Type B pancreatic cell (in vitro differentiated cells): ENCODE data around the gene TXNL1. TPM values are rescaled to one million over a fixed set of nuclear protein-coding genes. Genes with fewer than 3 reads are reported as not detected.

ENCODE experiments used
- DNase-seq: peaks from one replicate; pipeline ENCODE4 v3.0.0; 2021; ENCODE audit warnings: mixed read lengths; ENCODE audit not compliant: unreplicated experiment; ENCODE audit errors: extremely low spot score
- H3K27ac Mint-ChIP-seq: 2 replicates; pipeline ENCODE4 v1.8.0; 2021; ENCODE audit warnings: mild to moderate bottlenecking, mixed read lengths
- H3K27me3 Mint-ChIP-seq: 2 replicates; pipeline ENCODE4 v1.8.0; 2021; ENCODE audit warnings: mixed read lengths
- H3K36me3 Mint-ChIP-seq: 2 replicates; pipeline ENCODE4 v1.8.0; 2021; ENCODE audit warnings: mixed read lengths
- H3K4me1 Mint-ChIP-seq: one replicate; pipeline ENCODE4 v1.8.0; 2021; ENCODE audit warnings: mixed read lengths; ENCODE audit not compliant: unreplicated experiment
- H3K4me3 Mint-ChIP-seq: 2 replicates; pipeline ENCODE4 v1.8.0; 2021; ENCODE audit warnings: mild to moderate bottlenecking, mixed read lengths
- H3K9me3 Mint-ChIP-seq: 2 replicates; pipeline ENCODE4 v1.8.0; 2021; ENCODE audit warnings: mixed read lengths
- total RNA-seq: library from RNA; stranded (reverse); gene quantifications from 2 replicates; pipeline ENCODE4 v1.2.1, GENCODE V29; 2021; ENCODE audit warnings: low replicate concordance
- TF ChIP-seq, protein P1 (sequence below): fragments of 200-600 bp; sonication (generic); conservative IDR thresholded peaks from 2 replicates; pipeline ENCODE4 v1.5.0; 2021; ENCODE audit warnings: antibody characterized with exemption, mild to moderate bottlenecking

Gene TXNL1
- total RNA-seq, 1 donor from 2014 or later = 78.0 TPM

DNA sequence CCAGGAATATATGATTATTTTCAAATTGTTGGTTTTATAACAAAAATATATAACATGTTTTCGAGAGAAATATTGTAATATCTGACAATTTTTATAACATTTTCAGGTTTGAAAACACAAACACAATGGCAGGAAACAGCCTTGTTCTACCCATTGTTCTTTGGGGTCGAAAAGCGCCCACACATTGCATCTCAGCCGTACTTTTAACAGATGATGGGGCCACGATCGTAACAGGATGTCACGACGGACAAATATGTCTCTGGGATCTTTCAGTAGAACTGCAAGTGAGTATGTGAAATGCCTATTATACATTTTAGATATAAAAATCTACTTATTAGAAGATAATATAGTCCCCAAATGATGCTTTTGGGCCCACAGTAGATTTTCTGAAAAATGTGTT lies 34.0 kb upstream of the TXNL1 start:
- Mint-ChIP-seq H3K4me1 (peaks cover 10% of the 10 kb centered on the region), H3K9me3 (no peaks in the 10 kb centered on the region), H3K36me3 (peaks cover 5% of the 10 kb centered on the region), H3K27me3 (no peaks in the 10 kb centered on the region), H3K27ac (no peak overlapping the region), H3K4me3 (no peak overlapping the region)
- no peak for DNase-seq
- TF ChIP-seq, protein P1, sequence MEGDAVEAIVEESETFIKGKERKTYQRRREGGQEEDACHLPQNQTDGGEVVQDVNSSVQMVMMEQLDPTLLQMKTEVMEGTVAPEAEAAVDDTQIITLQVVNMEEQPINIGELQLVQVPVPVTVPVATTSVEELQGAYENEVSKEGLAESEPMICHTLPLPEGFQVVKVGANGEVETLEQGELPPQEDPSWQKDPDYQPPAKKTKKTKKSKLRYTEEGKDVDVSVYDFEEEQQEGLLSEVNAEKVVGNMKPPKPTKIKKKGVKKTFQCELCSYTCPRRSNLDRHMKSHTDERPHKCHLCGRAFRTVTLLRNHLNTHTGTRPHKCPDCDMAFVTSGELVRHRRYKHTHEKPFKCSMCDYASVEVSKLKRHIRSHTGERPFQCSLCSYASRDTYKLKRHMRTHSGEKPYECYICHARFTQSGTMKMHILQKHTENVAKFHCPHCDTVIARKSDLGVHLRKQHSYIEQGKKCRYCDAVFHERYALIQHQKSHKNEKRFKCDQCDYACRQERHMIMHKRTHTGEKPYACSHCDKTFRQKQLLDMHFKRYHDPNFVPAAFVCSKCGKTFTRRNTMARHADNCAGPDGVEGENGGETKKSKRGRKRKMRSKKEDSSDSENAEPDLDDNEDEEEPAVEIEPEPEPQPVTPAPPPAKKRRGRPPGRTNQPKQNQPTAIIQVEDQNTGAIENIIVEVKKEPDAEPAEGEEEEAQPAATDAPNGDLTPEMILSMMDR = no peak

DNA sequence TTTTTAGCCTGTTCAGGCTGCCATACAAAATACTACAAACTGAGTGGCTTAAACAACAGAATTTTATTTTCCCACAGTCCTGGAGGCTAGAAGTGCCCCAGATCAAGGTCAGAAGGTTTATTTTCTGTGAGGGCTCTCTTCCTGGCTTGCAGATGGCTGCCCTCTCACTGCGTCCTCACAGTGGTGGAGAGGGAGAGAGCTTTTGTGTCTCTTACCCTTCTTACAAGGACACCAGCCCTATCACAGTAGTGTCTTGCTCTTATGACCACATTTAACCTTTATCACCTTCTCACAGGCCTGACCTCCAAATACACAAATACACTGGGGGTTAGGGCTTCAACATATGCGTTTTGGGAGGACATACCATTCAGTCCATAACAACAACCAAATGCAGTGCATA lies 24.5 kb upstream of the TXNL1 start:
- Mint-ChIP-seq H3K9me3 (peaks cover 4% of the 10 kb centered on the region), H3K27me3 (no peaks in the 10 kb centered on the region), H3K4me3 (no peak overlapping the region), H3K4me1 (peaks cover 14% of the 10 kb centered on the region), H3K36me3 (no peaks in the 10 kb centered on the region), H3K27ac (no peak overlapping the region)
- no peak for DNase-seq
- TF ChIP-seq, protein P1 = no peak

DNA sequence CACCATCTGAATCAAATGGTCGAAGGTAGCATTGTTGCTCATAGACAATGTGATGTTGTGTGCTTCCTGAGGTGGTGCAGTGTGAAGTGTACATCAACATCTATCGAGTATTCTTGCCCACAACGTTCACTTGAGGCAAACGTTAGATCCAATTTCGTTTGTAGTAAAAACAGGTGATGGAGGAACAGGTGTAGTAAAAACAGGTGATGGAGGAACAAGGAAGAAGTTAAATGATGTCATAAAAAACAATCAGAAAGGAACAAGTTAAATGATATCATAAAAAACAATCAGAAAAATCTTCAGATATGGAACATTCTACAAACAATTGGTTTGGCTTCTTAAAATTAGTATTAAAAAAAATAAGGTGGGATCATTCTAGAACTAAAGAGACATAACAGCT lies 24.1 kb upstream of the TXNL1 start:
- H3K9me3 Mint-ChIP-seq = peaks cover 4% of the 10 kb centered on the region
- H3K27ac Mint-ChIP-seq = no peak overlapping the region
- no peaks in the 10 kb centered on the region for H3K27me3 Mint-ChIP-seq
- no peak for DNase-seq
- H3K4me1 Mint-ChIP-seq = peaks cover 14% of the 10 kb centered on the region
- no peaks in the 10 kb centered on the region for H3K36me3 Mint-ChIP-seq
- no peak overlapping the region for H3K4me3 Mint-ChIP-seq
- TF ChIP-seq, protein P1 = no peak

DNA sequence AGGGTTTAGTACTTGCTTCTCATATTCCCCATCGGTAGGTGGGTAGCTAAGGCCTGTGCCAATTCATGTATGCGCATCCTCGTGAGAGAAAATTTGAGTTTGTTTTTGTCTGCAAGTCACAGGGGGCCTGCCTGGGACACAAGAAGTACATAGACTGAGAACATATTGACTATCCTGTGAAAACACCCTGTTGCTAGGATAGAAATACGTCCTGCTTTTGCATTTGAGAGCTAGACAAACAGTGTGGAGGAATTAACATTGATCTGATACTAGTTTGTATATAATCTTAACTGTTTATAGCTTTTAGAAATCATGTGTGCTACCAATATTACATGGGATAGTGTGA lies 23.6 kb upstream of the TXNL1 start:
- no peaks in the 10 kb centered on the region for H3K36me3 Mint-ChIP-seq
- no peak overlapping the region for H3K27ac Mint-ChIP-seq
- peaks cover 14% of the 10 kb centered on the region for H3K4me1 Mint-ChIP-seq
- no peak overlapping the region for H3K4me3 Mint-ChIP-seq
- no peak for DNase-seq
- H3K9me3 Mint-ChIP-seq = peaks cover 1% of the 10 kb centered on the region
- TF ChIP-seq, protein P1 = no peak
- no peaks in the 10 kb centered on the region for H3K27me3 Mint-ChIP-seq

DNA sequence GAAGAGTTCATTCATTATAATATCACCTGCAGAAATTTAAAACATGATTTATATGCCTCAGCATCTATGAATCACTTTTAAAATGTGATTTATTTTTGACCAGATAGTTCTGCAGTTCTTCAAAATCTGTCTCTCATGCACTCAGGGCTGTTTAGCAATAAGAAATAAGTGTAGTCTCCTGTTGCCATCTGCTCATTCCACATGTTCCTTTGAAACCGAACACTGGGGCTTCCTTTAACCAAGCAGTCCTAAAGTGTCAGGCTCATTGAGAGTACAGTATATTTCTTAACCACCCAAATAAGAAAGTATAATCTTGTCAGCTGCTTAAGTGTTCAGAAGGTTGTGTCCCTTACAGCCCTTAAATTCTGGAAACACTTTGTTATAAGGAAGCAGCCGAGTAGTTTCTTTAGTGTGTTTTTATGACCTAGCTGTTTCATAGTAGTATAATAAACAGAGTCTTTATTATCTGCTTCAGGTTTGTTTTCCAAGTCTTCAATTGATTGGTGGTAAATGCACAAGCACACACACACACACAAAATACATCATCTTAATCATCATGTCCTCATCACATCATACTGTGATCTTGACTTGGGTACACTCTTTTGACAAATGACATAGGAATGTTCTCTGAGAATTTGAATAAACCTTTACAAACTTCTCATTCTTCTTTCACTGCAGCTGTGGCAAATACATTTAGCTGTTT lies 23.1 kb upstream of the TXNL1 start:
- H3K4me3 Mint-ChIP-seq = no peak overlapping the region
- DNase-seq = no peak
- TF ChIP-seq, protein P1 = no peak
- H3K27ac Mint-ChIP-seq = no peak overlapping the region
- no peaks in the 10 kb centered on the region for H3K36me3 Mint-ChIP-seq
- H3K4me1 Mint-ChIP-seq = peaks cover 14% of the 10 kb centered on the region
- no peaks in the 10 kb centered on the region for H3K9me3 Mint-ChIP-seq
- no peaks in the 10 kb centered on the region for H3K27me3 Mint-ChIP-seq
